ENCODE results near the gene RHOV.
"Not testable (repeated sequence)": the region's sequence is repeated elsewhere in the genome, so short reads cannot be mapped to it uniquely, and the experiment has no call there.

The RHOV gene

DNA sequence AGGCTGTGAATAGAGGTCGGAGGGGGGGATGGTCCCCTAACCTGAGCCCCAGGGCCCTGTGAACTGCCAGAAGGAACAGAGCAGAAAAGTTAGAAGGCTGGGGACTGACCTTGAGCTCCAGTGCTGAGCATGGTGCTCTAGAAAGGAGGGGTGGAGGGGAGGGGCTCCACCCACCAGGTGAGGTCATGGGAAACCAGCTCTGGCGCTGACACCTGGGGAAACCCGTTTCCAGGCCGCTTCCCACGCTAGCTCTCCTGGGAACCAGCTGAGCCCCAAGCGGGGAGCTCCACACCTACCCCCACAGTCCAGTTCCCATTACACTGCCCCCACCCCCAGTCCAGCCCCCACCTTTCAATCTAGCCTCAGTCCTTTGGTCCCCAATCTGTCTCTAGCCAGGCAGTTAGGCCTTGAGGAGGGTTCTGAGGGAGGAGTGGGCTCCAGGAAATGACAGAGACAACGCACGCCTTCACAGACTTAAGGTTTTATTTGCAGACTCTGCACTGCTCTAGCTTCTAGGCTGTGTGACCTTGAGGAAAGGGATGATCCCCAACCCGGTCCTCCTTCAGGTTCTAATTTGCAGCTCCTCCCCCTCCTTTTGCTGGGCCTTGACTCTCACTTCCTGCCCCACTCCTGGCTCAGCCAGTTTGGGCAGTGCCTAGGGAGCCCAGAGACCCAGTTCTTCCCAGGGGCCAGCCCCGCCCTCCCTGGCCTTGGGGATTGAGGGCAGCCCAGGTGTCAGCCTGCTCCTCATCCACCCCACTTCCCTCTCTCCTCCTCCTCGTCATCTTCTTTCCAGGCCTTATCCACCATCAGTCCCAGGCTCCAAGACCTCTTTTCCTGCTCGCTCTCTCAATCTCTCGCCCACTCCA is 2.1 kb downstream of the RHOV start:
- DNase-seq: no peak

DNA sequence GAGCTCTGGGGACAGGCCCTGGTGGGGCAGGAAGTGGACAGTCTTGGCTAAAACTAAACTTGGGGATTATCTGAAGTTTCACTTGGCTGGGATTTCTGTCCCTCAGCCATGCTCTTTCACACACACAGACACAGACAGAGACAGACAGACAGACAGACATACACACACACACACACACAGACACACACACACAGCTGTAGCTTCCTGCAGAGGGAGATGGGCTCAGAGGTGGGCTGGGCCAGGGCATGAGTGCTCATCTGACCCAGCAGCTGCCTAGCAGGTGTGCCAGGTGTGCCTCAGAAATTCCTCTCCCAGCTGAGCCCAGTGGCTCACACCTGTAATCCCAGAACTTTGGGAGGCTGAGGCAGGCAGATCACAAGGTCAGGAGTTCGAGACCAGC is 3.3 kb downstream of the RHOV start:
- DNase-seq: no peak

DNA sequence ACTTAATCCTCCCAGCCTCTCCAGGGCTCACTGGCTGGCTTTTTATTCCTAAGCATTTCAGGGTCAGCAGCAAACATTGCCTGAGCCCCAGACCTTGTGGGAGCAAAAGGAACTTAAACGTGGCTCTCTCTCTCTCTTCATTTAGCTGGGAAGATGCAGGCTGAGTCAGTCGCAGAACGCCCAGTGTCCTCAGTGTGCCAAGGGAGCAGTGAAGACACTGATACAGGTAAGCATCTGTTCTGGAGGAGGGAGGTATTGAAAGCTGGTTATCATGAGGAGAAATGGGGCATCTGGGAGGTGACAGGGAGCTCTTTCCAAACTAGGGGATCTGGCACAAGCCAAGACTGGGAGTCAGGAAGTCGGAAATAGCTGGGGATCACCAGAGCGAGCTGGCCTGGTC is 4.3 kb downstream of the RHOV start:
- no peak for DNase-seq

DNA sequence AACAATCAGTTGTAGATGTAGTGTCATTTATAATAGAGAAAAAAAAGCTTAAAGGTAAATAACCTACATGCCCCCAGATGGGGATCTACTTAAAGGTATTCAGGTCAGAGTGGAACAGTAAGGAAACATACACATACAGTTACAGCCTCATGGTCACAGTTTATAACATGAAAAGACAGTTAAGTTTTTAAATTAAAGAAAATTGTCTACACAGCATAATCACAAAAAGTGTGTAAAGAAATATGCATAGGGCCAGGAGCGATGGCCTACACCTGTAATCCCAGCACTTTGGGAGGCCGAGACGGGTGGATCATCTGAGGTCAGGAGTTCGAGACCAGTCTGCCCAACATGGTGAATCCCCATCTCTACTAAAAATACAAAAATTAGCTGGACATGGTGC is 6.8 kb downstream of the RHOV start:
- DNase-seq: no peak

DNA sequence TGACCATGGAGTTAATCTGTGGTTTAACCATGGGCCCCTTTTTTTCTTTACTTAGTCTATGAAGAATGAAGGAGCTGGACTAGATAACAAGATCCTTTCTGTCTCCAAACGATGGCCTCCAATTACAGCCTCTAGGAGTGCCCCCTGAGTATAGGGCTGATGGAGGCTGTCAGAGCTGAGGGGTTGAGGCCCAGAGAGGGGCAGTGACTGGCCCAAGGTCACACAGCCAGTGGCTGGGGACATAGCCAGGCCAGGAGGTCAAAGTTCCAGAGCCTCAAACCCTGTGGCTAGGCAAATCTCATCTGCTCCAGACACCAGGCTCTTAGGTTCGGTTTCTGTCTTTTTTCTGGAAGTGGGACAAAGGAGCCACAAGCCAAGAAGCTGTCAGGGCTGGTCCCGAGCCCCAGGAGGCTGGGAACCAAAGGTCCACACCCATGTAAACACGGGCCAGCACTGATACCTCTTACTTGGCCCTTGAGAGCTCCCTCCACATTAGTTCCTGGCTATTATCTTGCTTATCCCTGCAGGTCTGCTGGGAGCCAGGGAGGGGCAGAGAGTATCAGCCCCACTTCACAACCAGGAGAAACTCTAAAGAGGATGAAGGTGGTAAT is 10.3 kb downstream of the RHOV start:
- no peak for DNase-seq

DNA sequence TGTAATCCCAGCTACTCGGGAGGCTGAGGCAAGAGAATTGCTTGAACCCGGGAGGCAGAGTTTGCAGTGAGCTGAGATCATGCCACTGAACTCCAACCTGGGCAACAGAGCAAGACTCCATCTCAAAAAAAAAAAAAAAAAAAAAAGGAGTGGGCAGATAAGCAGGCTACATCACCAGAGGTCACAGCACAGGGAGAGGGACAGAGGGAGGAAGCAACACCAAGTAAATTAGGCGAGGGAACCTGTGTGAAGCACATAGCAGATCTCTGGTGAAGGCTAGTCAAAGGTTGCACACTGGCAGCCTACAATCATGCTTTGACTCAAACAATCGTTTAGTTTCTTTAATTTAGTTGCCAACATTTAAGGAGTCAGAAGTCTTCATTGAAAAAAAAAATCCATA is 12.9 kb downstream of the RHOV start:
- DNase-seq: not testable (repeated sequence)

DNA sequence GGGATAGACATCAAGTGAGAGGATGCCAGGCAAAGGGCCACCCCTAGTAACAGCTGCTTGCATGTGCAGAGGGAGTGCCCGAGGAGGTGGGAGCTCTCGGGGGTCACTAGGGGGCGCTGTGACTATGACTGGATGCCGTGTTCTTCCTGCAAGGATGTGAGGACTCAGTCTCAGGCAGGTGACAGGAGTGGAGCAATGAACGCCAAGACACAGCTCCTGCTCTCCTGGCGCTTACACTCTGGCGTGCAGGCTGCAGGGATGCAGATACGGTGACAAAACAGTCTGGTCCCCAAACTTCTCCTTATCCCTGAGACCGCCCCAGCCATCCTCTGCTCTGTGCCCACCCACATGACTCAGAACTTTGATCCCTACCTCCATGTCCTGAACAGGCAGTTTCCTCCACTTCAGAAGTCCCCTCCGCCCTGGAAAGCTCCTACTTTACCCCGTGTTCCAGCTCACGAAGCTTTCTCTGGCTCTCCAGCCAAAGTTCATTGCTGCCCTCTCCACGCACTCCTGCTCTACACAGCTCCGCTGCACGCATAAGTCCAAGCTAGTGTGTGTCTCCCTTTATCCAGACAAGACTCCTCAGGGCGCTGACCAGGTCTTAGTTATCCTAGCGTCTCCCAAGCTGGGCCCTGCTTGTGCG is 14.7 kb downstream of the RHOV start:
- DNase-seq: peak; percentile 36

DNA sequence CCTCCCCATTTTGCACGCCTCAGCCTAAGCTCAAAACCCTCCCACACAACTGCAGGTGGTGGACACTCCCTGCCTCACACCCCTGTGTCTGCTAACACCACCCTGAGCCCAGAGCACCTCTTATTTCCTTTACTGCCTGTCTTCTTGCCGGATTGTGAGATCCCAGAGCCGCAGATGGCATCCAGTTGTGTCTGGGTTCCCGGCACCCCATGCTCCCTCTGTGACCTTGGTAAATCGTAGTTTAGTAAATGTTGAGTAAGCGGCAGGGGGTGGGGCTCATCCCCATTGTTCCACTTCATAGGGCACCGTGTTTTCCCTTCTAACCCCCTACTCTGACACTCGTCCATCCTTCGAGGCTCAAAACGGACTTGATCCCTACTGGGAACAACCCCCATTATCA is 15.3 kb downstream of the RHOV start:
- DNase-seq: no peak

DNA sequence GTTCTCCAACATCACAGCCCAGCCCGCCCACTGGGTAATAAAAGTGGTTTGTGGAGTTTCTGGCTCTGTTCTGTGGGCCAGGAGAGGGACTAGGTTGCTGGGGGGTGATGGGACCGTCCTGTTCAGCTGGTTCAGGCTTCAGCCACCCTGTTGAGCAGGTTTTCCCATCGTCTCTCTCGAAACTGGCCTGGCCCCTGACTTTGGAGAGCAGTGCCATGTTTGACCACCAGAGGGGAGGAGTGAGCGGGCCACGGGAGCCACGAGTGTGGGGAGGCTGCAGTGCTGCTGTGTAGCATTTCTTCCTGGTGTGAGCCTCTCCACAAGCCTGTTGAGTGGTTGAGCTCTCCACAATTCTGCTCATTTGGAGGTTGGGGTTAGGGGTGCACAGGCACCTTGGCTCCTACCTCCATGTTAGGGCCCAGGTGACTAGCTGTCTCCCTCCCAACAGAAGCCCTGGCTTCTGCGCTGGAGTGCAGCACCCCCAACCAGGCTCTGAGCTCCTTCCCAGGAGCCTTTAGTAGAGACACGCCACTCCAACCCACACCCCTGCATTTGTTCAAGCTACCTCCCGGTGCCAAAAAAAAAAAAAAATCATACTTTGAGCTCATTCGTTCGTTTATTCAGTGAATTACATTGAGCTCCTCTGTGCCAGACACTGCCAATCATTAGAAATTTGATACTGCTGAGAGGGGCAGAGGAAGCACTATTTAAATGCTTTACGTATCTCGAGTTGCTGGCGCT is 16.3 kb downstream of the RHOV start:
- no peak for DNase-seq

DNA sequence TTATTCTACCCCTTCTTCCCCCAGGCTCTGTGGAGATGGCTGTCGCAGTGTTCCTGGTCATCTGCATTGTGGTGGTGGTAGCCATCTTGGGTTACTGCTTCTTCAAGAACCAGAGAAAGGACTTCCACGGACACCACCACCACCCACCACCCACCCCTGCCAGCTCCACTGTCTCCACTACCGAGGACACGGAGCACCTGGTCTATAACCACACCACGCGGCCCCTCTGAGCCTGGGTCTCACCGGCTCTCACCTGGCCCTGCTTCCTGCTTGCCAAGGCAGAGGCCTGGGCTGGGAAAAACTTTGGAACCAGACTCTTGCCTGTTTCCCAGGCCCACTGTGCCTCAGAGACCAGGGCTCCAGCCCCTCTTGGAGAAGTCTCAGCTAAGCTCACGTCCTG is 17.3 kb downstream of the RHOV start:
- DNase-seq: no peak

DNA sequence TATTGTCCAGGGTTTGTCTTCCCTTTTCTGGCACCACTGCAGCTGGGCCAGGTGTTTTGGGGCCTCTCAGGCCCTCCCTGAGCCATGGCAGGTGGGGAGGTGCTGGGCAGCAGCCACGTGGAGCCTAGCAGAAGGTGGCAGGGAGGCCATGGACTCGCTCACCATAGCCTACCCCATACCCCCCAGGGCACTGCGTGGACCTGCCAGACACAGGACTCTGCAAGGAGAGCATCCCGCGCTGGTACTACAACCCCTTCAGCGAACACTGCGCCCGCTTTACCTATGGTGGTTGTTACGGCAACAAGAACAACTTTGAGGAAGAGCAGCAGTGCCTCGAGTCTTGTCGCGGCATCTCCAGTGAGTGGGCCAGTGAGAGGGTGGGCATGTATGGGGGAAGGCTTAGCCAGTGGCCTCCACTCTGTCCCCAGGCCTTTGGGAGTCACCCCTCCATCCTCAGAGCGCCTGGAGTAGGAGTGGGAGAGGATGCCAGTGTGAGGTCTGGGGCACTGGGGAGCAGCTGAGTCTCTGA is 18.3 kb downstream of the RHOV start:
- DNase-seq: no peak

DNA sequence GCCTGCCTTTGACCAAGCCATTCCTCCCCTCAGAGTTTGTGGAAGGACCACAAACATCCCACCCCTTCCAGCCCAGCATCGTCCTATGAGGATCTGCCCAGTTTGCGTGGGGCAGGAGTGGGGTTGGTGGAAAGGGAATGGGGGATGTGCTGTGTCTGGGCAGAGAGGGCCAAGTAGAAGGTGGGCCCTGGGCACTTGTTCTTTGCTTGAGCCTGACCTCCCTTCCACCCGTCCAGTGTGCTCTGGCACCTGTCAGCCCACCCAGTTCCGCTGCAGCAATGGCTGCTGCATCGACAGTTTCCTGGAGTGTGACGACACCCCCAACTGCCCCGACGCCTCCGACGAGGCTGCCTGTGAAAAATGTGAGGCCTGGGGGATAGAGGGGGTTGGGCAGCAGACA is 19.9 kb downstream of the RHOV start:
- DNase-seq: no peak

DNA sequence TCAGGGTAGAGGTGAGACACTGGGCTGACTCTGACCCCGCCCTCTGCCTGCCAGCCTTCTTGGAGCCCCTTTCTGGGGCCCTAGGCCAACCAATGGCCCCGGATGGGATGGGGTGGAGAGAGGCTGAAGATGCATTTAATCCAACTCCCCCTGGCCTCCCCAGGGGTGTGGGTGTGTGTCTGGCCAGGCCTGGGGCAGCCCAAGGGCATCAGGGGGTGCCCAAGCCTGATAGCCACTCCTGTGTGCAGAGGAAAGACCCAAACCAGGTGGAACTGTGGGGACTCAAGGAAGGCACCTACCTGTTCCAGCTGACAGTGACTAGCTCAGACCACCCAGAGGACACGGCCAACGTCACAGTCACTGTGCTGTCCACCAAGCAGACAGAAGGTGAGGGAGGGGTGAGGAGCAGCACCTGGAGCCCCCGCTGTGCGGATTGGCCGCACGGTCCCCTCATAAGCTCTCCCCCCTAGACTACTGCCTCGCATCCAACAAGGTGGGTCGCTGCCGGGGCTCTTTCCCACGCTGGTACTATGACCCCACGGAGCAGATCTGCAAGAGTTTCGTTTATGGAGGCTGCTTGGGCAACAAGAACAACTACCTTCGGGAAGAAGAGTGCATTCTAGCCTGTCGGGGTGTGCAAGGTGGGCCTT is 20.7 kb downstream of the RHOV start:
- no peak for DNase-seq

DNA sequence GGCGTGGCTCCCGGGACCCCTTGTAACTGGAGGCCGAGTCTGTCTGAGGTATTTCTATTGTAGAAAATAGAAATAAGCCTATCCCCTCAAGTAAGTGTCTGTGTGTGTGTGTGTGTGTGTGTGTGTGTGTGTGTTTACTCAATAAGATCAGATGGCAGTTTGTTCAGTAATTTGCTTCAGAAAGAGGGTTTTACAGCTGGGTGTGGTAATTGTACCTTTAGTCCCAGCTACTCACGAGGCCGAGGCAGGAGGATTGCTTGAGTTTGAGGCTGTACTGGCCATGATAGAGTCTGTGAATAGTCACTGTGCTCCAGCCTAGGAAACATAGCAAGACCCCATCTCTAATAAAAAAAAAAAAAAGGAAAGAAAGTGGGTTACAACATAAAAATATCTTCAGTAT is 21.5 kb downstream of the RHOV start:
- no peak for DNase-seq

DNA sequence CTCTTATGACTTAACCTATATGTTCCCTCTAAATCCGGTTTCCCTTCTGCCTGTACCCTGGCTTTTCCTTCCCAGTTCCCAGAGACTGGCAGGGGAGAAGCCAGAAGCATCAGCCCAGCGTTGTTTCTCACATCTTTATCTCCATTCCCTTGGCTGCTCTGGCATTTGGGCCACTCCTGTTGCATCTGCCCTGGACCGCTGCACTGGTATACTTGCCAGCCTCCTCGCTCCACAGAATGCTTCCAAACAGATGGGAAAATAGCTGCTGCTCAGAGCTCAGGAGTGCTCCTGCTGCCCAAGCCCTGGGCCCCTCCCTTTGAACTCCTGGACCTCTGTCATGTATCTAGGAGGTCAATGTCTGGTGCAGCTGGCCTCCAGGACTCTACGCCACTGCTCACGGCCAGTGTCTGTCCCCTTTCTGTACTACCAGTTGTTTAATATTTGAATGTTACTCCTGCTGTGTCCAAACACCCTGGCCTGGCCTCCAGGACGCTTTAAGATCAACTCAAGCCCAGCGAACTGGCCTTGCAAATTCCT is 23.4 kb downstream of the RHOV start:
- no peak for DNase-seq

DNA sequence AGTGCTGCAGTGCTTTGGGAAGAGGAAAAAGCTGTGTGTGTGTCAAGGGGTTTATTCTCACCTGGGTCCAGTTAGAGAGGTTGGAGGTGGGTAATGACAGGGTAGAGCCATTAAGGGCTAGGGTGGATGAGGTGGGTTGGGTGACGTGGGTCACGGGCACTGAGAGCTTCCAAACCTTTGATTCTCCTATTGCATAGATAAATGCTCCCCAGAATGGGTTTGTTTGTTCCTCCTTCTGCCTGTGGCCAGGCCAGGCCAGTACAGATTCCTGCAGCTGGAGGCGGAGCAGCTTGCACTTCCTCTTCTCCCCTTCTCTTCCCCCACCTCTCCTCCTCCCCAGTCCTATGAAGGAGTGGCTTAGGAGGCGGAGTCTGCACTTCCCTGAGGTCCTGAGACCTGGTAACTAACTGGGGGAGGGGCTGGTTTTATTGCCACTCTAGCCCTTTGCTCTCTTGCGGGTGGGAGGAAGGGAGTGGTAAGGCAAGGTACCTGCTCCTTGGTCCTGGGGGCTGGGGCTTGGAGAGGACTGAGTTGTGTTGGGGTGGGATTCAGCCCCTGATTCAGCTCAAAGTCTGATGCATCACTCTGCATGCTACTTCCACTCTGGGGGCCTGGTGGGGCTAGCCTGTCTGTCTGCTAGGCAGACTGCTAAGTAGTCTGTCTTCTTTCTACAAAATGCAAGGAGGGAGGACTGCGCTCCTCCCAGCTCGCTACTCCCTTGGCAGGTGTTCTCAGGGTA is 26.6 kb downstream of the RHOV start:
- no peak for DNase-seq

DNA sequence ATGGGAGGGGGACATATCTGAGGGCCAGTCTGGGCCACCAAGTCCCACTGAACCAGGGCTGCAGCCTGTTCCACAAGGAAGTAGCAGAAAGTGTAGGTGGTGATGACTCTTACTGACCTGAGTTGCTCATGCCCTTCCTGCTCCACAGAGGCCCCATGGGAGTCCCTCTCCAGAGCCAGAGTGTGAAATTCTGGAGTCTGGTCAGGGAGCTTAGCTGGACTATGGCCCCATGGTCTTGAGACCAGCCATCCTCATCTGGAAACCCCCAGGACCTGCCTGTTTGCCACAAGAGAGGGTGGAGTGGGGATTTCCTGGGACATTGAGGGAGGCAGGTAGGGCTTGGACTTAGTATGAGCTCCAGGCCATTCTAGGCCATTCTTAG is 27.2 kb downstream of the RHOV start:
- DNase-seq: no peak

DNA sequence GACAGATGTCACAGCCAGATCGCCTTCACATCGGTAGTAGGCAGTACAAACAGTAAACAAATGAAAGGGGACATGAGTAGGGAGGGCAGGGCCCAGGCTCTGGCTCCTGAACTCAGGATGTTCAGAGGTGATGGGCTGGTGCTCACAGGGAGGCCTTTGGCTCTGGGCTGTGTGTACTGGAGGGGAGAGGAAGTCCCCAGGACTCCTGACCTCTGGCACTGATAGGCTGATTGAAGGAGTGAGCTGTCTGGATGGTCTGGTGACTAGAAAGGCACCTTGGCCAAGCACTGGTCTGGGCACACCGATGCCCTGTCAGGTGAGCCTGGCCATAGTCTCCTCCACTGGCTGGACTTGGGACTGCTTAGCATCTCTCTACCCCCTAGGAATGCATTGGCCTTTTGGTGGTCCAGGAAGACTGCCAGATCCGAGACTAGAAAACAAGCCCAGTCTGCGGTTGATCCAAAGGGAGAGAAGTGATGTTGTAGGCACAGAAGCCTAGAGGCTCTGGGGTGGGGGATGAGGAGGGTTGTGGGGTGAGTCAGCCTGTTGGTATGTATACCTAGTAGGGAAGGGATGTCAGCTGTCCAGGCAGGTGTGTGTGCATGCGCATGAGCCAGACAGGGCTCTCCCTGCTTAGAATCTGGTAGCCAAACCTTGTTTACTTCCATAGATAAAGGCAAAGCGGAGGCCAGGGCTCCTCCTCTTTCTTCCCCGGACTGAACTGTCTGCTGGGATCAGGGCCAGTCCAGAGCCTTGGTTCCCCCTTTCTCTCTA is 28.3 kb downstream of the RHOV start:
- no peak for DNase-seq

DNA sequence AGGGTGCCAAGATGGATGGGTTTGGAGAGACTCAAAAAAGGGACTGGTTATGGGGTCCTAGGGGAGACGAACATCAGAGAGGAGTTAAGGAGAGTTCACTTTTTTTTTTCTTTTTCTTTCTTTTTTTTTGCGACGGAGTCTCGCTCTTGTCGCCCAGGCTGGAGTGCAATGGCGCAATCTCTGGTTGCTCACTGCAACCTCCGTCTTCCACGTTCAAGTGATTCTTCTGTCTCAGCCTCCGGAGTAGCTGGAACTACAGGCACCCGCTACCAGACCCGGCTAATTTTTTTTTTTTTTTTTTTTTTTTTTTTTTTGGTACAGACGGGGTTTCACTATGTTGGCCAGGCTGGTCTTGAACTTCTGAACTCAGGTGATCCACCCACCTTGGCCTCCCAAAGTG is 29.0 kb downstream of the RHOV start:
- no peak for DNase-seq

DNA sequence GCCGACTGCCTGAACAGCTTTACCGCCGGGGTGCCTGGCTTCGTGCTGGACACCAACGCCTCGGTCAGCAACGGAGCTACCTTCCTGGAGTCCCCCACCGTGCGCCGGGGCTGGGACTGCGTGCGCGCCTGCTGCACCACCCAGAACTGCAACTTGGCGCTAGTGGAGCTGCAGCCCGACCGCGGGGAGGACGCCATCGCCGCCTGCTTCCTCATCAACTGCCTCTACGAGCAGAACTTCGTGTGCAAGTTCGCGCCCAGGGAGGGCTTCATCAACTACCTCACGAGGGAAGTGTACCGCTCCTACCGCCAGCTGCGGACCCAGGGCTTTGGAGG is 29.4 kb downstream of the RHOV start:
- DNase-seq: no peak

Measured in NCI-H2081 treated with DMSO at 0.1 percent for 48 hours (cell line).